ENCODE measurements around the gene CACHD1.

Gene CACHD1

GRCh38 chr1:64550946-64551605 is 81.1 kb downstream of the CACHD1 start:
- no peak overlapping the region for H3K4me3 Mint-ChIP-seq
- no peak for ATAC-seq
- no peak for DNase-seq
- peaks cover 35% of the 10 kb centered on the region for H3K4me1 Mint-ChIP-seq
- no peaks in the 10 kb centered on the region for H3K9me3 Mint-ChIP-seq
- no peaks in the 10 kb centered on the region for H3K27me3 Mint-ChIP-seq
- no peak overlapping the region for H3K27ac Mint-ChIP-seq
- no peaks in the 10 kb centered on the region for H3K36me3 Mint-ChIP-seq (ENCODE audit: low read depth)

GRCh38 chr1:64553285-64553684 is 83.4 kb downstream of the CACHD1 start:
- ATAC-seq (no peak), DNase-seq (no peak)
- Mint-ChIP-seq H3K4me1 (peaks cover 30% of the 10 kb centered on the region), H3K9me3 (peaks cover 5% of the 10 kb centered on the region), H3K36me3 (ENCODE audit: low read depth) (no peaks in the 10 kb centered on the region), H3K4me3 (no peak overlapping the region), H3K27me3 (no peaks in the 10 kb centered on the region), H3K27ac (no peak overlapping the region)

- Mint-ChIP-seq H3K27ac (no peak overlapping the region), H3K4me3 (no peak overlapping the region), H3K4me1 (peaks cover 12% of the 10 kb centered on the region), H3K9me3 (peaks cover 6% of the 10 kb centered on the region), H3K36me3 (ENCODE audit: low read depth) (peaks cover 2% of the 10 kb centered on the region), H3K27me3 (peaks cover 2% of the 10 kb centered on the region)
- no peak for DNase-seq
- ATAC-seq, result no peak
Observed at GRCh38 chr1:64555947-64556346, 86.0 kb downstream of the CACHD1 start.

- DNase-seq (no peak), ATAC-seq (no peak)
- H3K4me3 Mint-ChIP-seq, result no peak overlapping the region
- no peaks in the 10 kb centered on the region for H3K4me1 Mint-ChIP-seq
- peaks cover 2% of the 10 kb centered on the region for H3K36me3 Mint-ChIP-seq (ENCODE audit: low read depth)
- H3K27ac Mint-ChIP-seq, result no peak overlapping the region
- peaks cover 2% of the 10 kb centered on the region for H3K27me3 Mint-ChIP-seq
- H3K9me3 Mint-ChIP-seq, result peaks cover 12% of the 10 kb centered on the region
Observed at GRCh38 chr1:64561993-64562392, 92.1 kb downstream of the CACHD1 start.

- Mint-ChIP-seq H3K27ac (no peak overlapping the region), H3K4me3 (no peak overlapping the region), H3K4me1 (no peaks in the 10 kb centered on the region), H3K27me3 (peaks cover 2% of the 10 kb centered on the region), H3K36me3 (ENCODE audit: low read depth) (peaks cover 2% of the 10 kb centered on the region), H3K9me3 (peaks cover 6% of the 10 kb centered on the region)
- ATAC-seq (no peak), DNase-seq (no peak)
Observed at GRCh38 chr1:64563958-64564565, 94.1 kb downstream of the CACHD1 start.

GRCh38 chr1:64564891-64565290 is 95.0 kb downstream of the CACHD1 start:
- no peak overlapping the region for H3K4me3 Mint-ChIP-seq
- peaks cover 2% of the 10 kb centered on the region for H3K27me3 Mint-ChIP-seq
- no peak overlapping the region for H3K27ac Mint-ChIP-seq
- H3K9me3 Mint-ChIP-seq, result peaks cover 6% of the 10 kb centered on the region
- no peak for DNase-seq
- H3K4me1 Mint-ChIP-seq, result no peaks in the 10 kb centered on the region
- ATAC-seq, result no peak
- no peaks in the 10 kb centered on the region for H3K36me3 Mint-ChIP-seq (ENCODE audit: low read depth)

- Mint-ChIP-seq H3K27me3 (no peaks in the 10 kb centered on the region), H3K36me3 (ENCODE audit: low read depth) (no peaks in the 10 kb centered on the region), H3K27ac (no peak overlapping the region), H3K4me3 (no peak overlapping the region), H3K9me3 (peaks cover 6% of the 10 kb centered on the region), H3K4me1 (no peaks in the 10 kb centered on the region)
- no peak for DNase-seq
- ATAC-seq, result no peak
Observed at GRCh38 chr1:64567426-64568170, 97.7 kb downstream of the CACHD1 start.

GRCh38 chr1:64568171-64568450 is 98.2 kb downstream of the CACHD1 start:
- Mint-ChIP-seq H3K27ac (no peak overlapping the region), H3K9me3 (peaks cover 1% of the 10 kb centered on the region), H3K4me3 (no peak overlapping the region), H3K36me3 (ENCODE audit: low read depth) (no peaks in the 10 kb centered on the region), H3K27me3 (no peaks in the 10 kb centered on the region), H3K4me1 (no peaks in the 10 kb centered on the region)
- ATAC-seq, result no peak
- no peak for DNase-seq

GRCh38 chr1:64569411-64569810 is 99.5 kb downstream of the CACHD1 start:
- no peaks in the 10 kb centered on the region for H3K27me3 Mint-ChIP-seq
- no peaks in the 10 kb centered on the region for H3K9me3 Mint-ChIP-seq
- H3K4me3 Mint-ChIP-seq, result no peak overlapping the region
- no peaks in the 10 kb centered on the region for H3K4me1 Mint-ChIP-seq
- H3K27ac Mint-ChIP-seq, result no peak overlapping the region
- no peaks in the 10 kb centered on the region for H3K36me3 Mint-ChIP-seq (ENCODE audit: low read depth)
- no peak for ATAC-seq
- DNase-seq, result no peak

- DNase-seq, result no peak
- Mint-ChIP-seq H3K27ac (no peak overlapping the region), H3K4me1 (no peaks in the 10 kb centered on the region), H3K36me3 (ENCODE audit: low read depth) (no peaks in the 10 kb centered on the region), H3K4me3 (no peak overlapping the region), H3K27me3 (no peaks in the 10 kb centered on the region), H3K9me3 (no peaks in the 10 kb centered on the region)
- ATAC-seq, result no peak
Observed at GRCh38 chr1:64570267-64570855, 100.4 kb downstream of the CACHD1 start.

- ATAC-seq (no peak), DNase-seq (no peak)
- no peak overlapping the region for H3K27ac Mint-ChIP-seq
- no peaks in the 10 kb centered on the region for H3K27me3 Mint-ChIP-seq
- H3K4me3 Mint-ChIP-seq, result no peak overlapping the region
- H3K36me3 Mint-ChIP-seq (ENCODE audit: low read depth), result no peaks in the 10 kb centered on the region
- H3K9me3 Mint-ChIP-seq, result no peaks in the 10 kb centered on the region
- H3K4me1 Mint-ChIP-seq, result no peaks in the 10 kb centered on the region
Observed at GRCh38 chr1:64572222-64572900, 102.4 kb downstream of the CACHD1 start.

GRCh38 chr1:64574301-64574700 is 104.4 kb downstream of the CACHD1 start:
- Mint-ChIP-seq H3K27ac (no peak overlapping the region), H3K4me1 (no peaks in the 10 kb centered on the region), H3K9me3 (no peaks in the 10 kb centered on the region), H3K27me3 (no peaks in the 10 kb centered on the region), H3K4me3 (no peak overlapping the region), H3K36me3 (ENCODE audit: low read depth) (no peaks in the 10 kb centered on the region)
- no peak for DNase-seq
- ATAC-seq, result no peak

- no peak for DNase-seq
- Mint-ChIP-seq H3K27me3 (no peaks in the 10 kb centered on the region), H3K36me3 (ENCODE audit: low read depth) (no peaks in the 10 kb centered on the region), H3K9me3 (no peaks in the 10 kb centered on the region), H3K4me3 (no peak overlapping the region), H3K4me1 (no peaks in the 10 kb centered on the region), H3K27ac (no peak overlapping the region)
- no peak for ATAC-seq
Observed at GRCh38 chr1:64575881-64576676, 106.2 kb downstream of the CACHD1 start.

Measured in activated naive CD8-positive, alpha-beta T cell treated with anti-CD3 and anti-CD28 coated beads, Interleukin-2, amount 50 U/mL, for 24 hours (primary cell).